Fibroblast of mammary gland (primary cell): ENCODE results near the gene STPG1.

Source experiments
- DNase-seq: peaks from one replicate; pipeline ENCODE4 v3.0.0-alpha.2; 2010; ENCODE audit warnings: low read depth
- H3K4me3 ChIP-seq: 2 replicates; pipeline ENCODE4 v1.5.1; 2011; ENCODE audit warnings: low read depth, mild to moderate bottlenecking, low read length, moderate library complexity; ENCODE audit not compliant: control insufficient read depth
- CTCF ChIP-seq: conservative IDR thresholded peaks from 2 replicates; pipeline ENCODE4 v1.5.1; 2011; ENCODE audit warnings: low read depth, low read length, inconsistent platforms; ENCODE audit not compliant: control insufficient read depth, insufficient read depth

STPG1 gene

GRCh38 chr1:24340770-24341169 is 72.8 kb downstream of the STPG1 start:
- TF ChIP-seq CTCF = no peak

GRCh38 chr1:24339996-24340395 is 73.6 kb downstream of the STPG1 start:
- no peak for TF ChIP-seq CTCF
- no peak overlapping the region for H3K4me3 ChIP-seq
- DNase-seq = no peak

More at GRCh38 chr1:24340770-24341169, 72.8 kb downstream of the STPG1 start:
- no peak overlapping the region for H3K4me3 ChIP-seq
- no peak for DNase-seq

- no peak for TF ChIP-seq CTCF
- H3K4me3 ChIP-seq = no peak overlapping the region
- DNase-seq = no peak
These were observed 75.1 kb downstream of the STPG1 start for GRCh38 chr1:24338447-24338846.

GRCh38 chr1:24337455-24337854 is 76.1 kb downstream of the STPG1 start:
- DNase-seq = no peak
- H3K4me3 ChIP-seq = no peak overlapping the region
- TF ChIP-seq CTCF = no peak

- TF ChIP-seq CTCF = no peak
- no peak for DNase-seq
- H3K4me3 ChIP-seq = no peak overlapping the region
These were observed 77.5 kb downstream of the STPG1 start for GRCh38 chr1:24336075-24336474.

GRCh38 chr1:24331961-24332673 is 81.5 kb downstream of the STPG1 start:
- DNase-seq = no peak
- H3K4me3 ChIP-seq = no peak overlapping the region
- TF ChIP-seq CTCF = no peak
